Measurements from ENCODE around the gene ARMC9. TPM values are rescaled to one million over a fixed set of nuclear protein-coding genes. Genes with fewer than 3 reads are reported as not detected.

The ARMC9 gene
- total RNA-seq, 6 donors from 2014 or later = 26.7 to 145 (median 61.0) TPM

DNA sequence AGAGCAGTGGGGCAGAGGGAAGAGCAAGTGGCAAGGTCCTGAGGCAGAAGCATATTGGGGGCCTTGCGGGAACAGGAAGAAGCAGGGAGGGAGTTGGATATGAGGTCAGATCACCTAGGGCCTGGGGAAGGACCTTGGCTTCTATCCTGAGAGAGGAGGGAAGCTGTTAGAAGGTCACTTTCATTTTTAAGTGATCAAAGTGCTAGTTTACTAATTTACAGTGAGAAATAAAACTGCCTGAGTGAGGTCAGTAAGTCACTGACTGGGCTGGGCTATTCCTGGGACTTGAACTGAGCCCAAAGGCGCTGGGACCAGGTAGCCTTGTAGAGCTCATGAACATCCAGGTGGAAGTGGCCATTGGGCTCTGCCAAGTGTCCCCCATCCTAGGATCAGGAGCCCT is 120.5 kb downstream of the ARMC9 start:
- H3K9me3 ChIP-seq = no peaks in the 10 kb centered on the region
- H3K4me3 ChIP-seq = no peak overlapping the region
- no peaks in the 10 kb centered on the region for H3K27me3 ChIP-seq
- DNase-seq (no peak), ATAC-seq (ENCODE audit: low FRiP score in 2 of 2) (no peak)
- 65 to 81% methylated on average over 2 of the region's 2 CpGs for WGBS, 2 donors
- peaks cover 0 to 11% (median 4%) of the 10 kb centered on the region in 4 donors for H3K4me1 ChIP-seq
- H3K27ac ChIP-seq = no peak overlapping the region
- TF ChIP-seq POLR2A (IDR thresholded peaks at IDR 0.05) = no peak
- TF ChIP-seq, protein P1, sequence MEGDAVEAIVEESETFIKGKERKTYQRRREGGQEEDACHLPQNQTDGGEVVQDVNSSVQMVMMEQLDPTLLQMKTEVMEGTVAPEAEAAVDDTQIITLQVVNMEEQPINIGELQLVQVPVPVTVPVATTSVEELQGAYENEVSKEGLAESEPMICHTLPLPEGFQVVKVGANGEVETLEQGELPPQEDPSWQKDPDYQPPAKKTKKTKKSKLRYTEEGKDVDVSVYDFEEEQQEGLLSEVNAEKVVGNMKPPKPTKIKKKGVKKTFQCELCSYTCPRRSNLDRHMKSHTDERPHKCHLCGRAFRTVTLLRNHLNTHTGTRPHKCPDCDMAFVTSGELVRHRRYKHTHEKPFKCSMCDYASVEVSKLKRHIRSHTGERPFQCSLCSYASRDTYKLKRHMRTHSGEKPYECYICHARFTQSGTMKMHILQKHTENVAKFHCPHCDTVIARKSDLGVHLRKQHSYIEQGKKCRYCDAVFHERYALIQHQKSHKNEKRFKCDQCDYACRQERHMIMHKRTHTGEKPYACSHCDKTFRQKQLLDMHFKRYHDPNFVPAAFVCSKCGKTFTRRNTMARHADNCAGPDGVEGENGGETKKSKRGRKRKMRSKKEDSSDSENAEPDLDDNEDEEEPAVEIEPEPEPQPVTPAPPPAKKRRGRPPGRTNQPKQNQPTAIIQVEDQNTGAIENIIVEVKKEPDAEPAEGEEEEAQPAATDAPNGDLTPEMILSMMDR (IDR thresholded peaks at IDR 0.05) = no peak
- TF ChIP-seq EP300 (IDR thresholded peaks at IDR 0.05) = no peak
- TF ChIP-seq POLR2AphosphoS5 (IDR thresholded peaks at IDR 0.05) = no peak
- H3K36me3 ChIP-seq = no peaks in the 10 kb centered on the region

DNA sequence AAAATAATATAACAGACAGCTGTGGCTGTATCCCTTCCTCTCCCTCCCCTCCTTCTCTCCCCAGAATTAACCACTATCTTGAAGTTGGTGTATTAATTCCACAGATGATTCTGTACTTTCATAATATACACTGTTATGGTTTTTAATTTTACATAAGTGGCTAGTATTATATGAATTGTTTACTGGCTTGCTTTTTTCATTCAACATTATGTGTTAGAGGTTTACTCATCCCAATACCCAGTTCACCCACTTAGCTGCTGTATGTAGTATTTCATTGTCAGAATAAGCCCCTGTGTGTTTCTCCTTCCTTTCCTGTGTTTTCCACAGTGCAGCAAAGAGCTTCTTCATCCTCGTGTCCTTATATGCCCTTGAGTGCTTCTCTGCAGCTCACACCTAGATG is 121.4 kb downstream of the ARMC9 start:
- H3K27ac ChIP-seq = no peak overlapping the region
- TF ChIP-seq POLR2AphosphoS5 (IDR thresholded peaks at IDR 0.05) (no peak), POLR2A (IDR thresholded peaks at IDR 0.05) (no peak), EP300 (IDR thresholded peaks at IDR 0.05) (no peak)
- TF ChIP-seq, protein P1 (IDR thresholded peaks at IDR 0.05) = no peak
- H3K36me3 ChIP-seq = no peaks in the 10 kb centered on the region
- WGBS, 2 donors = 62 to 63% methylated on average over 1 of the region's 1 CpG
- no peaks in the 10 kb centered on the region for H3K9me3 ChIP-seq
- DNase-seq (no peak), ATAC-seq (ENCODE audit: low FRiP score in 2 of 2) (no peak)
- H3K4me1 ChIP-seq = peaks cover 0 to 11% (median 4%) of the 10 kb centered on the region in 4 donors
- H3K27me3 ChIP-seq = no peaks in the 10 kb centered on the region
- H3K4me3 ChIP-seq = no peak overlapping the region

DNA sequence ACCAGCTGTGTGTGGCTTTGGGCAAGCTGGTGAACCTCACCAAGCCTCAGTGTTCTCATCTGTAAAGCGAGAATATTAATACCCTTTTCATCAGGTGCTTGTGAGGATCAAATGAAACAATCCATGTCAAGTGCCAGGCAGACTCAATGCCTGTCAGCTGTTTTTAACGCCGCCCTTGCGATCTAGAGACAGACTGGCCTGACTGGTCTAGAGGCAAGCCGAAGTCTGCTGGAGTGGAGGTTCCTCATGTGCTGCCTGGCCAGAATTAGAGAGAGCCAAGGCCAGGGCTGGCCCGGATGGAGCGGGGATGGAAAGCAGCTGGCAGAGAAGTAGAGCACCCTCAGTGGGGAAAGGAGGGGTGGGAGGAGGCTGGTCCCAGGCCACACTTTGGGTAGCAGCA is 122.6 kb downstream of the ARMC9 start:
- Histone ChIP-seq H3K36me3 (no peaks in the 10 kb centered on the region), H3K27me3 (no peaks in the 10 kb centered on the region), H3K4me1 (peaks cover 0 to 11% (median 4%) of the 10 kb centered on the region in 4 donors), H3K4me3 (no peak overlapping the region), H3K27ac (peak overlapping the region in 3 of 4 donors; percentile 13 to 67 (median 21)), H3K9me3 (no peaks in the 10 kb centered on the region)
- peak in 1 of 2 donors; percentile 47 for DNase-seq
- WGBS, 2 donors = 54 to 71% methylated on average over 7 of the region's 7 CpGs
- TF ChIP-seq POLR2A (IDR thresholded peaks at IDR 0.05) = no peak
- no peak for TF ChIP-seq POLR2AphosphoS5 (IDR thresholded peaks at IDR 0.05)
- TF ChIP-seq EP300 (IDR thresholded peaks at IDR 0.05) = no peak
- TF ChIP-seq, protein P1 (IDR thresholded peaks at IDR 0.05) = no peak
- peak; percentile 53 to 60 for ATAC-seq (ENCODE audit: low FRiP score in 2 of 2)

DNA sequence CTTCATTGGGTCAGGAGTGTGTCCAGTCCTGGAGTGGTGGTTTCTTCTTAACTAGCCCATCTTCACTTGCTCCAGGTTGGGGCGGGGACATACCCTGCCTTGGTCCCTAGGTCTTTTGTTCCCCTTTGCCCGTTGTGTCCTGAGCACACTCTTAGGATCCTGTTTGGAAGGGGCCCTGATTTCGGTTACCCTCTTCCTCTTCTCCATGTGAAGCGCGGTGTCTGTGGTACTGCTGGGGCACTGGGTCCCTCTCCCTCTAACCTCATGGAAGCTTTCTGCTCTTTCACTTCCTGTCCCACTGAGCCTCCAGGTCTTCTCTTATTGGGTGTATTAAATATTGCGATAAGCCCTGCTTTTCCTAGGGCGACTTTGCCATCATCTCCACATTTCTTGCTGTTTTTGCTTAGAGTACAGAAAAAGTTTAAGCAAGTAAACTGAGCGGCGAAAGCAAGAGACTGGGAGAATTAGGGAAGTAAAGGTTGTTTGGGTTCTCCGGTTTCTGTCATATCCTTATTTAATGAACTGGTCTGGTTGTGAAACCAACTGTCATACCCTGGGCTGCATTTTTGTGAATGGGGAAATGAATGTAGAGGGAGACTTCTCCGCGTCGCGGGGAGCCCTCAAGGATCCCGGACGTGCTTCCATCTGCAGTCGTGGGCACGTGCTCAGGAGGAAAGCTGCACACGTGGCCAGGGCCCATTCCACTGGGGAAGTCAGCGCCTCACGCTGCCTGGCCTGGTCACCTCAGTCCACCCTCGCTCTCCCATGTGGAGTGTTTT is 123.3 kb downstream of the ARMC9 start:
- ATAC-seq (ENCODE audit: low FRiP score in 2 of 2) (peak; percentile 69 to 84), DNase-seq (peak; percentile 47 to 74)
- Histone ChIP-seq H3K4me1 (peaks cover 0 to 11% (median 4%) of the 10 kb centered on the region in 4 donors), H3K27ac (peak overlapping the region in 3 of 4 donors; percentile 13 to 67 (median 21)), H3K4me3 (no peak overlapping the region), H3K36me3 (no peaks in the 10 kb centered on the region), H3K9me3 (no peaks in the 10 kb centered on the region), H3K27me3 (no peaks in the 10 kb centered on the region)
- TF ChIP-seq POLR2AphosphoS5 (IDR thresholded peaks at IDR 0.05) (no peak), POLR2A (IDR thresholded peaks at IDR 0.05) (peak in 1 of 4 donors; percentile 16), EP300 (IDR thresholded peaks at IDR 0.05) (no peak)
- TF ChIP-seq, protein P1 (IDR thresholded peaks at IDR 0.05) = no peak
- WGBS, 2 donors = 77 to 79% methylated on average over 22 of the region's 22 CpGs

Measured in upper lobe of left lung (tissue), 6 donors.